Adrenal gland (tissue), 12 donors: Measurements from ENCODE around the gene ZNF148. TPM values are rescaled to one million over a fixed set of nuclear protein-coding genes. Genes with fewer than 3 reads are reported as not detected.

Experiments
- DNase-seq, 7 donors: peaks; one replicate each; pipeline ENCODE4 v3.0.0-alpha.2; 2019 to 2020
- H3K27ac ChIP-seq, 5 donors: fragments of 200-600 bp; sonication (generic) in 4 of 5; 1 replicate in 3 of 5; 2 replicates in 2 of 5; pipeline versions ENCODE4 v1.5.1 to v1.8.0; 2016 to 2020; ENCODE audit warnings: mild to moderate bottlenecking in 1 of 5
- H3K27me3 ChIP-seq: fragments of 200-600 bp; 2 replicates; pipeline ENCODE4 v1.8.0; 2021
- H3K36me3 ChIP-seq, 2 donors: fragments of 200-600 bp; replicated peaks in 1 of 2; 1 replicate in 1 of 2; 2 replicates in 1 of 2; pipeline versions ENCODE4 v1.5.1 to v1.8.0; 2018 to 2022
- H3K4me1 ChIP-seq, 2 donors: fragments of 200-600 bp; replicated peaks in 1 of 2; 1 replicate in 1 of 2; 2 replicates in 1 of 2; pipeline versions ENCODE4 v1.5.1 to v1.8.0; 2018 to 2021
- H3K4me3 ChIP-seq, 4 donors: fragments of 200-600 bp; sonication (generic) in 3 of 4; one replicate each; pipeline ENCODE4 v1.5.1; 2016 to 2018
- H3K9me3 ChIP-seq, 3 donors: fragments of 200-600 bp; sonication (generic) in 1 of 3; replicated peaks in 1 of 3; 1 replicate in 2 of 3; 2 replicates in 1 of 3; pipeline versions ENCODE4 v1.5.1 to v1.8.0; 2016 to 2021
- POLR2A ChIP-seq, 2 donors: fragments of 450-650 bp; IDR thresholded peaks; one replicate each; pipeline ENCODE4 v1.6.1; 2017; ENCODE audit warnings: antibody characterized with exemption in 2 of 2, mild to moderate bottlenecking in 2 of 2, moderate library complexity in 1 of 2
- WGBS, 4 donors: extraction: QIAGEN DNeasy Blood & Tissue Kit in 2 of 4; methylation state at CpG; one replicate each; pipeline versions ENCODE4 v1.1.5 to v1.1.7; 2013 to 2017; 5-methylcytosine and 5-hydroxymethylcytosine counted together
- intact Hi-C, 2 donors: fragments of 100-400 bp; cut with DNase I; formaldehyde crosslinking; loops; one replicate each; pipeline versions ENCODE4 v1.14.1 to v1.15.0; 2022 to 2023
- polyA plus RNA-seq, 3 donors: library from polyadenylated mRNA; stranded (reverse); fragments of 200-250 nt in 2 of 3; fragments of 350-450 nt in 1 of 3; fragmentation: Illumina TruSeq in 1 of 3; extraction: RNeasy Lipid Tissue Mini Kit (QIAGEN cat#74804) in 1 of 3; gene quantifications; one replicate each; pipeline ENCODE4 v1.2.3, GENCODE V29; 2013 to 2014
- total RNA-seq, 9 donors: library from RNA; depleted of rRNA in 4 of 9; stranded (reverse); fragments of >200 nt in 4 of 9; fragments of 120-200 nt in 1 of 9; fragmentation: NEBNext Ultra II Directional in 1 of 9; extraction: Animal tissue kit (Norgen Biotek cat#: 25700) in 1 of 9; gene quantifications; one replicate each; pipeline versions ENCODE4 v1.1.0 to v1.2.4, GENCODE V29; 2013 to 2023
- TF ChIP-seq, protein P1 (sequence below), 6 experiments: fragments of 450-650 bp in 4 of 6; fragments of 200-600 bp in 2 of 6; sonication (generic) in 1 of 6; IDR thresholded peaks; 1 replicate in 5 of 6; 2 replicates in 1 of 6; pipeline versions ENCODE4 v1.5.1 to v1.8.0; 2016 to 2021; ENCODE audit warnings: antibody characterized with exemption in 6 of 6, mild to moderate bottlenecking in 2 of 6, moderate library complexity in 1 of 6
- donor health status: healthy with polysubstance abuse.
- donor health status: Bipolar disorder and iron deficiency.
- donor health status: DM: yes; HTN: yes; CAD: no.
- donor health status: DM: no; HTN: no; CAD: no.
- donor health status: DM: no; HTN: no; CAD: no.
- donor health status: DM: yes; HTN: yes; CAD: no.

The ZNF148 gene
- total and polyA plus RNA-seq, 12 donors = 3.0 to 58.2 (median 30.9) TPM

DNA sequence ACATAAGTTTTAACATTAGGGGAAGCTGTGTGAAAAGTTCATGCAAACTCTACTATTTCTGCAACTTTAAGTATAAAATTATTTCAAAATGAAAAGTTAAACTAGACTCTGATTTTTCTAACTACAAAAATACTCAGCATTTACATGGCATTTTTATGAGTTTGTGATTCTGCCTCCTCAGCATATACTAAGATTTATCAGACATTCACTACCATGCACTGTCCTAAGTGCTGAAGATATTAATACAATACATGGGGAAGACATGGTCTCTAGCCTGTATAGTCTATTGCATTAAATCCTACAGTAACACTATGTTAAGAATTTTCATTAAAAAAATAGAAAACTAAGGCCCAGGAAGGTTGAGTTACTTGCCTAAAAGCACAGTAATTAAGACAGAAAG lies 80.7 kb downstream of the ZNF148 start:
- no peak for DNase-seq
- Histone ChIP-seq H3K4me1 (peaks cover 0 to 9% of the 10 kb centered on the region in 2 donors), H3K27me3 (no peaks in the 10 kb centered on the region), H3K9me3 (no peaks in the 10 kb centered on the region), H3K27ac (no peak overlapping the region), H3K36me3 (no peaks in the 10 kb centered on the region), H3K4me3 (no peak overlapping the region)
- intact Hi-C loops = no loop called here
- no peak for TF ChIP-seq POLR2A (IDR thresholded peaks at IDR 0.05)
- TF ChIP-seq, protein P1, sequence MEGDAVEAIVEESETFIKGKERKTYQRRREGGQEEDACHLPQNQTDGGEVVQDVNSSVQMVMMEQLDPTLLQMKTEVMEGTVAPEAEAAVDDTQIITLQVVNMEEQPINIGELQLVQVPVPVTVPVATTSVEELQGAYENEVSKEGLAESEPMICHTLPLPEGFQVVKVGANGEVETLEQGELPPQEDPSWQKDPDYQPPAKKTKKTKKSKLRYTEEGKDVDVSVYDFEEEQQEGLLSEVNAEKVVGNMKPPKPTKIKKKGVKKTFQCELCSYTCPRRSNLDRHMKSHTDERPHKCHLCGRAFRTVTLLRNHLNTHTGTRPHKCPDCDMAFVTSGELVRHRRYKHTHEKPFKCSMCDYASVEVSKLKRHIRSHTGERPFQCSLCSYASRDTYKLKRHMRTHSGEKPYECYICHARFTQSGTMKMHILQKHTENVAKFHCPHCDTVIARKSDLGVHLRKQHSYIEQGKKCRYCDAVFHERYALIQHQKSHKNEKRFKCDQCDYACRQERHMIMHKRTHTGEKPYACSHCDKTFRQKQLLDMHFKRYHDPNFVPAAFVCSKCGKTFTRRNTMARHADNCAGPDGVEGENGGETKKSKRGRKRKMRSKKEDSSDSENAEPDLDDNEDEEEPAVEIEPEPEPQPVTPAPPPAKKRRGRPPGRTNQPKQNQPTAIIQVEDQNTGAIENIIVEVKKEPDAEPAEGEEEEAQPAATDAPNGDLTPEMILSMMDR (IDR thresholded peaks at IDR 0.05) = no peak

DNA sequence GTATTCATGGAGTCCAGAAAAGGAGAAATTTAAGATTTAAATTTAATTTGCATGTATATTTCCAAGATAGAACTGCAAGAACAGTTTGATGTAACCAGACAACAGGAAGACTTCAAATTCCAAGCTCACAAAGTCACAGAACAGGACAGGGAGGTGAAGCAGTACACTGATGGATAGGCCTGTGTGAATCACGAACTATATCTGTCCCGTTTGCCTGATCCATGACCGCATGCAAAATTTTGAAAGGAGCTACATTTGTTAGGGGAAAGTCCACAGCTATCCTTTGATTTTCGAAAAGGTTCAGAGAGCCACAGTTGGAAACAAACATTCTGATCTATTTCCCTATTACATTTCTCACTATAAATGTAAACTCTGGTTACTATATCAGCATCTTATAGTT lies 83.1 kb downstream of the ZNF148 start:
- intact Hi-C loops = no loop called here

DNA sequence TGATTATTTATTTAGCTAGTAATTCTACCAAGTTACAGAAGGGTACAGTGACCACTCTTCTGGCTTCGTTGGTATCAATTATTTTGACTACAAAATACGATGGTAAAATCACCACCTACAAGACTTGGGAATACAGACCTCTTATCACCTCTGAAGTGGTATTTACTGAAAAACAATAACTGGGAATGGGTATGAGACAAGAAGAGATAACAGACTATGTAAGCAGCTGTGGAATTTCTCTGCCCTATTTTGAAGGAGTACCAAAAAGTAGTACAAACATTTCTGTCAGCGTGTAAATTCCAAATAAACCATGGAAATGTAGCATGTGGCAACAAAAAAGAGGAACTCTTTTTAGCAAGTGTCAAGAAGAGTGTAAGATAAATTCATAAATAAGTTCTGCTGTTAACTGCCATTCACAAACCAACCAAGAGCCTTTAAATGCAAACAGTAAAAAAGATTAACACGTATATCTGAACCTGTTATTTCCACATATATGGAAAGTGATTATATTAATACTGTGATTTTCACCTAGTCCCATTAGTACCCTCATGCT lies 85.6 kb downstream of the ZNF148 start:
- no peak overlapping the region for H3K4me3 ChIP-seq
- peaks cover 0 to 5% of the 10 kb centered on the region in 2 donors for H3K4me1 ChIP-seq
- DNase-seq = no peak
- WGBS, 4 donors = 82 to 88% (median 85%) methylated on average over 4 of the region's 4 CpGs
- H3K27ac ChIP-seq = no peak overlapping the region
- no peaks in the 10 kb centered on the region for H3K9me3 ChIP-seq
- TF ChIP-seq POLR2A (IDR thresholded peaks at IDR 0.05) = no peak
- TF ChIP-seq, protein P1 (IDR thresholded peaks at IDR 0.05) = no peak
- intact Hi-C loops = no loop called here
- H3K36me3 ChIP-seq = no peaks in the 10 kb centered on the region
- H3K27me3 ChIP-seq = no peaks in the 10 kb centered on the region

More for the DNA sequence above, 83.1 kb downstream of the ZNF148 start:
- no peaks in the 10 kb centered on the region for H3K9me3 ChIP-seq
- TF ChIP-seq POLR2A (IDR thresholded peaks at IDR 0.05) = no peak
- TF ChIP-seq, protein P1 (IDR thresholded peaks at IDR 0.05) = no peak
- H3K36me3 ChIP-seq = no peaks in the 10 kb centered on the region
- 79 to 89% (median 87%) methylated on average over 4 of the region's 4 CpGs for WGBS, 4 donors
- H3K27ac ChIP-seq = no peak overlapping the region
- no peaks in the 10 kb centered on the region for H3K27me3 ChIP-seq
- H3K4me1 ChIP-seq = peaks cover 0 to 5% of the 10 kb centered on the region in 2 donors
- no peak for DNase-seq
- H3K4me3 ChIP-seq = no peak overlapping the region

DNA sequence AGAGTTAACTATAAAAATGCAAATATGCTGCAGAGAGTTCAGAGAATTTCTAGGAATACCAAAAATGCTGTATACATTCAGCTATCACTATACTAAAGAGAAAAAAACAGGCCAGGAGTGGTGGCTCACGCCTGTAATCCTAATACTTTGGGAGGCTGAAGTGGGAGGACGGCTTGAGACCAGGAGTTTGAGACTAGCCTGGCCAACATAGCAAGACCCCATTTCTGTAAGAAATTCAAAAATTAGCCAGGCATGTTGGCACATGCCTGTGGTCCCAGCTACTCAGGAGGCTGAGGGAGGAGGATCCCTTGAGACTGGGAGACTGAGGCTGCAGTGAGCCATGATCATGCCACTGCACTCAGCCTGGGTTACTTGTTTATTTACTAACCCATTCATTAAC lies 87.9 kb downstream of the ZNF148 start:
- no peak for DNase-seq
- intact Hi-C loops = no loop called here
- no peaks in the 10 kb centered on the region for H3K36me3 ChIP-seq

More for the DNA sequence above, 87.9 kb downstream of the ZNF148 start:
- Histone ChIP-seq H3K27me3 (no peaks in the 10 kb centered on the region), H3K9me3 (no peaks in the 10 kb centered on the region), H3K4me3 (no peak overlapping the region), H3K4me1 (peaks cover 0 to 6% of the 10 kb centered on the region in 2 donors), H3K27ac (no peak overlapping the region)
- WGBS, 4 donors = 92 to 100% (median 97%) methylated on average over 2 of the region's 2 CpGs
- TF ChIP-seq, protein P1 (IDR thresholded peaks at IDR 0.05) = no peak
- no peak for TF ChIP-seq POLR2A (IDR thresholded peaks at IDR 0.05)
